HG03097 (cell line): Measurements from ENCODE around the gene TECPR2.

Source experiments
- ATAC-seq: cut with Tn5 transposase; IDR thresholded peaks from one replicate; pipeline ENCODE4 v1.9.1; 2021; ENCODE audit not compliant: unreplicated experiment, low FRiP score

TECPR2 gene

DNA sequence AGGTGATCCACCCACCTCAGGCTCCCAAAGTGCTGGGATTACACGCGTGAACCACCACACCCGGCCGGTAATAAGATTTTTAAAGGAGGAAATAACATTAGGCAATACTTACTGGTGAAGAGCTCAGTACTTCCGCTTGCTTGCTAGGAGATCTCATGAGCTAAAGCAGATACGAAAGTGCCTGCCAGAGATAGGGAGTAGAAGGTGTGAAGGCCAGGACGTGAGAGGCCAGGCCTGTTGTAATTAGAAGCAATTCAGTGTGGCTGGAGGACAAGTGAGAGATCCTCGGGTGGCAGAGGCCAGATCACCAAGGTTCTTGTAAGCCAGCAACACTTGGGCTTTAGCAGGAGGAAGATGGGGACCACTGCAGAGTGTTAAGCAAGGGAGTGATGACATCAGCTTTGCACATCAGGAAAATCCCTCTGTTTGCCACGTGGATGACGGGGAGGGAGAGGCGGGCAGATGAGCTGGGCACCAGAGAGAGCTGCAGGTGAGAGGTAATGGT lies 7.6 kb downstream of the TECPR2 start:
- ATAC-seq: no peak

DNA sequence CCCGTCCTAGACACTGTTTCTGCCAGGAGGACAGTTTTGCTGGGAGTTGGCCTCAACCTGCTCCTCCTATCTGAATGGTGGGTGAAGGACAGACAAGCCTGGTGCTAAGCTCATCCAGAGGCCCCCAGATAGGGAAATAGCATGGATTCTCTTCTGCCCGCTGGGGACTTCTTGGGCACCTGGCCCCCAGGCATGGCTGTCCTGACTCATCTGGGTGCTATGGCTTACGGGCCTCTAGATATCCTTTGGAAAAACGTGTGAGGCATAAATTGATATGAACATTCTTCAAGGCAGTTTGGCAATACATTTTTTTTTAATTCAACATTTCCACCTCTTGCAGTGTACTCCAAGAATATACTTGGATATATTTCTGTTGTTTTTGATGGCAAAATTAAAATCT lies 8.6 kb downstream of the TECPR2 start:
- no peak for ATAC-seq

DNA sequence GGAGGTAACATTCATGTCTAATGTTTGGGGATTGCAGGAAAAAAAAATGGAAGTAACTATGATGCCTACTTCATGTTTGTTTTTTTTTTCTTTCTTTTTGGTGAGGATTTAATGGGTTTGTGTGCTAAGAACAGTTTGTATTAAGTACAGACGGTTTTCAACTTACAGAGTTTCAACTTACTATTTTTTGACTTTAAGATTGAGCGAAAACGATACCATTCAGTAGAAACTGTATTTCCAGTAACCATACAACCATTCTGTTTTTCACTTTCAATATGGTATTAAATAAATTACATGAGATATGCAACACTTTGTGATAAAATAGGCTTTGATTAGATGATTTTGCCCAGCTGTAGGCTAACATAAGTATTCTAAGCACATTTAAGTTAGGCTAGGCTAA lies 10.4 kb downstream of the TECPR2 start:
- no peak for ATAC-seq

DNA sequence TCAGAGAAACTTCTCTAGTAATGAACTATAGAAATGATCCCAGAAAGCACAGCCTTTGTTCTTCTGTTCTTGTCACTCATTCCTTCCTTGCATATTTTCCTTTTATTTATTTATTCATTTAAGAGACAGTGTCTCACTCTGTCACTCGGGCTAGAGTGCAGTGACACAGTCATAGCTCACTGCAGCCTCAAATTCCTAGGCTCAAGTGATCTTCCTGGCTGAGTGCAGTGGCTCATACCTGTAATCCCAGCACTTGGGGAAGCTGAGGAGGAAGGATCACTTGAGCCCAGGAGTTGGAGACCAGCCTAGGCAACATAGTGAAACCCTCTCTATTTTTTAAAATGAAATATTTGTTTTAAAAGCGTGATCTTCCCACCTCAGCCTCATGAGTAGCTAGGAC lies 11.5 kb downstream of the TECPR2 start:
- no peak for ATAC-seq

DNA sequence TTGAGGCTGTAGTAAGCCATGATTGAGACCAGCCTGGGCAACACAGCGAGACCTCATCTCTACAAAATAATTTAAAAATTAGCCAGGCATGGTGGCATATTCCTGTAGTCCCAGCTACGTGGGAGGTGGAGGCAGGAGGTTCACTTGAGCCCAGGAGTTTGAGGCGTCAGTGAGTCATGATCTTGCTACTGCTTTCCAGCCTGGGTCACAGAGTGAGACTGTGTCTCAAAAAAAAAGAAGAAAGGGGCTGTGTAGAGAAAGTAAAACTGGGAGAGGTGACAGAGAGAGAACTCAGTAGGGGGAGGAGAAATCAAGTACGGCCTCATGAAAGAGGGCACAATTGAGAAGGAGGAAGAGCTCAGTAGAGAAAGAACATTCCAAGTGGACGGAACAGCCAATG lies 12.4 kb downstream of the TECPR2 start:
- no peak for ATAC-seq

DNA sequence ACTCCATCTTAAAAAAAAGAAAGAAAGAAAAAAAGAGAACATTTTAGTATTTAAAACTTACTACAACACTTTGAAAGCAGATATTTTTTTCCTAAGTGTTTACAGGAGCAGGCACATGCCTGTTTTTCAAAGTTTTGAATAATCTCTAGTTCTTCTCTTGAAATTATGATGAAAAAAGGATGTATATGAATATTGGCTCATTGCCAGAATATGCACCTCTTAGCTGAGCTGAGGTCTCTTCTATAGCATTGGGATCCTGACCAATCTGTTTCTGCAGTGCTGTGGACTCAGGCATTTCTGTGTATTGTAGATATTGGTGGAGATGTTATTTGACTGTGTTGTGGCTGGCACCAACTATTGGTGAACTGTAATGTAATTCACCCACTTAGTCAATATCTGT lies 15.0 kb downstream of the TECPR2 start:
- no peak for ATAC-seq

DNA sequence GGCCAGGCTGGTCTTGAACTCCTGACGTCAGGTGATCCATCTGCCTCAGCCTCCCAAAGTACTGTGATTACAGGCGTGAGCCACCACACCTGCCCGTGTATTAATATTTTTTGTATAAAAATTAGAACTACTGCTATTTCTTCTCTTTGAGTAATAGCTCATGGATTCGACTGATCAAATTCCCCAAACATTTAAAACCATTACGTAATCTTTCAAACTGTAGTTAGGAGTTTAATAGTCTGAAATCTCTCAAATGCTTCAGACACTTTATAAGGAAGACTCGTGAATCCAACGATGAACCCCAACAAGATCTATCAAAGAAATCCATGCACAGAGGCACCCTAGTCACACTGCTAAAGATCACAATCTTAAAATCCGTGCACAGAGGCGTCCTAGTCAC lies 16.1 kb downstream of the TECPR2 start:
- no peak for ATAC-seq

DNA sequence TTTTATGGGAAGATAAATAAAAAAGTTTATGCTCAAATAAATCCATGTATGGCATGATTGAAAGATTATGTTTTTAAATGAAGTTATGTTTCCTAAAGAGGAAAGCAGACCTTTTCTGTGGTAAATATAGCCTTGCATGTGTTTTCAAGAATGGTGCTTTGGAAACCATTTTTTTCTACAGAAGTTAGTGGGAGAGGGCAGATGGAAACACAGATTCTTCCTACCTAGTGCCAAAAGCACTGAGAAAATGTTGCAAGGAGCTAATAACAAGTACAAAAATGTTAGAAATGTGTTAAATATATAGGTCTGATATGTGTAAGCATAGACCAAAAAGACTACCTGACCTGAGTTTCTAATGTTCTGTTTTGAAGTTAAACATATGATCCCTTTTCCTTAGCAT lies 24.3 kb downstream of the TECPR2 start:
- ATAC-seq: no peak

DNA sequence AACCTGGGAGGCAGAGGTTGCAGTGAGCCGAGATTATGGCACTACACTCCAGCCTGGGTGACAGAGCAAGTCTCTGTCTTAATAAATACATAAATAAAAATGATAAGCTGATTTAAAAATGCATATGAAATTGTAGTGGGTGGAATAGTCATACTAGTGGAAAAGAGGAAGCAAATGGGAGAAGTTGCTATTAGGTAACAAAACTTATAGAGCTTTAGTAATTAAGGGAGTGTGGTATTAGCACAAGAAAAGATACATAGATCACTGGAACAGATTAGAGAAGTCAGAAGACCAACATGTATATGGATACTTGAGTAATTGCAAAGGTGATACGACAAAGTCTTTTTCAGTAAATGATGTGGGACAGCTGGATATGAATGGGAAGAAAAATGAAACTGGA lies 26.5 kb downstream of the TECPR2 start:
- no peak for ATAC-seq

DNA sequence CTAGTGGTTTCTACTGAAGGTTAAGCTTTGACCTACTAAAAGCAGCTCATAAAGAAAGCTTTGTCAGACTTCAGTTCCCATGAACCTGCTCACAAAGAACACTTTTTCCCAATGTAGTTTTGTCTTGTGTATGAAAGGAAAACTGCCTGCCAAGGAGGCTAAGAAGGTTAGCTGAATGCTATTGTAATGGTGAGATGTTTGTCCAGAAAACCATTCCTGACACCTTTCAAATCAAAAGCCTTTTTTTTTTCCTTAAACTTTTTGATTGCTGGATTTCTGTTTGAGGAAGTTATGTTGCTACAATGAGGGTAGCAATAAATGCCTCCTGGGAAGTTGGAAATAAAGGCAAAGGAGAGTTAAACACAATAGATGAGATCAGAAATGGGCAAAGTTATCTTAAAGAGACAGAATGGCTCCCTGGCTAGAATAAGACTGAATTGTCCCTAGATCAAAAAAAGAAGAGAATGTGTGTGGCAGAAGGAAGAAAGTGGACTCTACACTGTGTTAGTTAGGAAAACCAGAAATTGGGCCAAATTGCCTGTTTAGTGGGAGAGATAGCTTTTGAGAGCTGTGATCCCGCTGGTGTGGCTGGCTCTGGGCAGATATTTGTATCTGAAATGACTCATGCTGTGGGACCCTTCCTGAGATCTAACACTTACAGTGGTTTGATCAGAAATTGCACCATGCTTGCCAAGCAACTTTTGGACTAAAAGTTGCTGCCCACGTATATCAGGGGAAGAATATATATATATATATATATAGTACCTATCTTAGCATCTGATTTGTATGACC lies 27.5 kb downstream of the TECPR2 start:
- no peak for ATAC-seq

DNA sequence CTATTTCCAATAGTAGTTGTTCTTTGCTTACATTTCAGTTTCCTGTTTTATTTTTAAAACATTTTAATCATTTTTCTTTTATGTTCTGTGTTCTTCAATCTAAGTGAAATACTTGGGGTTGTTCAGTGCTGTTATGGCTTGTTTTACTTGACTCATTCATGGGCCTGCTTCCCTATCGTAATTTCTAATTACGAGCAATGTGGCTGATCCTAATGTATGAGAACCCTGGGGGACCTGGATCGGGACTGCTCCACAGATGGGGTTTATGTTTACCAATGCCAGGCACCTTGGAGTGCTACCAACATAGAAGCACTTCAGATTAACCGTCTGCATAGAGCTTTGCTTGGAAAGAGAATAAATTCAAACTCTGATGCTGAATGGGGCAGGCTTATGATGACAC lies 29.8 kb downstream of the TECPR2 start:
- ATAC-seq: no peak

DNA sequence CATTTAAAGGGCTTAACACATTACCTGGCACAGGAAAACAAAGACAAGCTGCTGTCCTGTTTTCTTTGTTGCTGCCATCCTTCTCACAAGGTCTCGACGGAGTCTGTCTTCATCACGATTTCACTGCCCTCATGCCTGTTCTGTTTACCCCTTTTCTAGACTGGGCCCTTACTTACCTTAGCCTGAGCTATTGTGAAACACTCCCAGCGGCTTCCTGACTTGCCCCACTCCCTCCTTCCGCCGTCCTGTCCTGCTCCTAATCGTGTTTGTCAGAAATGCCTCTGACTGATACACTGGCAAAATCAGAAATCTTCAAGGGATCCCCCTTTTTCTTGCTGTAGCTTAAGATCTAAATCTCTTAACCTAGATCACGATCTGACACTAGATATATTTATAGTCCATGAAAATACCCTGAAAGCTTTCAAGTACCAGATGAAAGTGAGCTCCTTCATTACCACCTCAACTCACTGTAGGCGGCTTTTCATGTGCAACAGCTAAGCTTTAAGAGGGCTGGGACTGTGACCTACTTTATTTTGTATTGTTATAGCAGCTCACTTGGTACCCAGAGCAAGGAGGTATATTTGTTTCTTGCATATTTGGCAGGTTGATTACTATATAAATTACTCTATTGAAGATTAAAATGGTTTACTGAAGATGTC lies 32.1 kb downstream of the TECPR2 start:
- ATAC-seq: no peak

DNA sequence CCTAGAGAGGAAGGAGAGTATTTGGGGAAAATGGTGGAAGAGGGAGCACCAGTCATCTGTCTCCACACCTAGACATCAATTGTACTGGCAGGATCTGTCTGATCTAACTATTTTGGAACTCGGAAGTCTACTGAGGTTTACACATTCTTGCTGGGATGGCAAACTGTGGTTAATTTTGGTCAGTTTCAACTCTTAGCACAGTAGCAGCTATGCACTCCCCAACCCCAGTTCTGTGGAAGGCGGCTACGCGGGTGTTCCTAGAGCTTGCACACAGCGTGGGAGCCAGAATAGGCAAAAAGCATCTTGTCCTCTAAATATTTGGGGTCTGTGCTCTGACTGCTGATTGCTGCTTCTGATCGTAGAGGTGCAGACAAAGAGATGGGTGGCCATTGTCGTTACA lies 33.8 kb downstream of the TECPR2 start:
- ATAC-seq: no peak

DNA sequence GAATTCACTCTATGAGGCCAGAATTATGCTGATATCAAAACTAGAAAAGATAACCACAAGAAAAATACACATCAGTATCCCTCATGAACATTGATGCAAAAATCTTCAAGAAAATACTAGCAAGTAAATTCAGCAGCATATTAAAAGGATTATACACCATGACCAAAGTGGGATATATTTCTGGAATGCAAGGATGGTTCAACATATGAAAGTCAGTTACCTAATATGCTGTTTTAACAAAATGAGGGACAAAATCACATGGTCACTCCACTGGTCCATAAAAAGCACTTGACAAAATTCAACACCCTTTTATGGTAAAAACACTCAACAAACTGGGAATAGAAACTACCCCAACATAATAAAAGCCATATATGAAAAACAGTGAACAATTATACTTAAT lies 40.3 kb downstream of the TECPR2 start:
- ATAC-seq: no peak

DNA sequence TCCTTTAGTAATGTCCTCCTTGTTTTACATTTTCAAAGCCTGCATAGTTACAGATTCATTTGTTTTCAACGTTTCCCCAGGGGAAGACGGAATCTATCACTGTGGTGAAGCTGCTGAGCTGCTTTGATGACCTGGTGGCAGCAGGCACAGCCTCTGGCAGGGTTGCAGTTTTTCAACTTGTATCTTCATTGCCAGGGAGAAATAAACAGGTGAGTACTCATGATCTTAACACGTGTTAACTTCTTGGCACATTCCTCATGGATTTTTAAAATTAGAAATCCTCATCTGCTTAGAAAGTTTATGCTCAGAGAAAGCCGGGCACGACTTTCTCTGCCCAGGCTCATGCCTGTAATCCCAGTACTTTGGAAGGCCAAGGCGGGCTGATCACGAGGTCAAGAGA lies 44.5 kb downstream of the TECPR2 start:
- no peak for ATAC-seq

DNA sequence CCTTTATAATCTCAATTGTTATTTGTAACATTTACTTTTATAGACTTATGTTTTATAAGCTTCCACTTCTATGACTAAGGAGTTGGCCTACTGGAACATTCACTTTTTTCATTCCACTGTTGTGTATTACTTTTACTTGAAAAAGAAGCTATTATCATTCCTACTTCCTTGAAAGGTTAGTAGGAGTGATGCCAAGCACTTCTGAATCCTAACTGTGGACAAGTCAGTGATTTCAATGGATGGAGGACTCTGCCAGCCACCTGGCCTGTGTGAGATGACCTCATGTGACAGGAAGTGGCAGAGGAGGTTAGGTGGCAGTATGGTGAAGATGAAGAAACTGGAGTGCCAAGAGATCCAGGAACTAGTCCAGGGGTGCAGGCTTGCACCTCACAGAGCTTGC lies 46.0 kb downstream of the TECPR2 start:
- ATAC-seq: no peak

DNA sequence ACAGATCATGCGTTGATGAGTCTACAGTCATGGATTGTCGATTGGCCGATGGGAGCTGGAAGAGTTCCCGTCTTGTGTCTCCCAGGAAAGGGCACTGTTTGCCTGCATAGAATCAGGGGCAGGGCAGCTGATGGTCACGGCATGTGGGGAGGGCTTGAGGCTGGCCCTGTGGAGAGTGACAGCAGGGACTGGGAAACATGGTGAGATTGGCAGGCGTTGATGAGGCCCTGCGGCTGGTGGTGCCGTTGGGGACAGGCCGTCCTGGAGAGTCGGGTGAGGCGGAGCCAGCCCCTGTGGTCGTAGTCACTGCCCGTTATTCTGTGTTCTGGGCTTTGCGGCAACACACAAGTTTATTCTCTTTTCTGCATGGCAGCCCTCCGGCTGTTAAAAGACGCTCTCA lies 52.9 kb downstream of the TECPR2 start:
- ATAC-seq: no peak

DNA sequence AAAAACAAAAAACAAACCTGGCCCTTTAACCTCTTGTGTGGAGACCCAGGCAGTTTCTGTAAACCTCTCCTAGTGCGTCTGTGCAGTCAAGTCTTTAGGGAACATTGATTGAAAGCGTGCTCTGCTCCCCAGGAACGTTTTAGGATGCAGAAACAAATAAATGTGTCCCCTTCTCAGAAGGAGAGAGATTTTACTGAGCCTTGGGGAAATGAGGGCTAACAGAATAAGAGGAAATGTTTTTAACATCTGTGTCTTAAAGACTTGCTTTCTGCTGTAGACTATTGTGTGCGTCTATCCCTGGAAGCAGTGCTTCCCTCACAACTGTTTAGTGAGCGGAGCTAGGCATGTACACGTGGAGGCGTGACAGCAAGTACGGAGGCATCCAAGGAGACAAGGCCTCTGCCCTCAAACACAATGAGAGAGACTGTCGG lies 54.3 kb downstream of the TECPR2 start:
- no peak for ATAC-seq

DNA sequence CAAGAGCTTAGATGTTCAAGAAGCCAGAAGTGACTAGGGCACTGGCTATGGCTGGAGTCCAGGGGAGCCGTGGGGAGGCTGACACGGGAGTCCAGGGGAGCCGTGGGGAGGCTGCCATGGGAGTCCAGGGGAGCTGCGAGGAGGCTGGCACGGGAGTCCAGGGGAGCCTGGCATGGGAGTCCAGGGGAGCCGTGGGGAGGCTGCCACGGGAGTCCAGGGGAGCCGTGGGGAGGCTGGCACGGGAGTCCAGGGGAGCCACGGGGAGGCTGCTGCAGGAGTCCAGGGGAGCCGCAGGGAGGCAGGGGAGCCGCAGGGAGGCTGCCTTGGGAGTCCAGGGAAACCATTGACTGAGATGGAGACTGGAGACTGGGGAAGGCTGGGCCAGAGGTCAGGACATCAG lies 54.9 kb downstream of the TECPR2 start:
- ATAC-seq: no peak

DNA sequence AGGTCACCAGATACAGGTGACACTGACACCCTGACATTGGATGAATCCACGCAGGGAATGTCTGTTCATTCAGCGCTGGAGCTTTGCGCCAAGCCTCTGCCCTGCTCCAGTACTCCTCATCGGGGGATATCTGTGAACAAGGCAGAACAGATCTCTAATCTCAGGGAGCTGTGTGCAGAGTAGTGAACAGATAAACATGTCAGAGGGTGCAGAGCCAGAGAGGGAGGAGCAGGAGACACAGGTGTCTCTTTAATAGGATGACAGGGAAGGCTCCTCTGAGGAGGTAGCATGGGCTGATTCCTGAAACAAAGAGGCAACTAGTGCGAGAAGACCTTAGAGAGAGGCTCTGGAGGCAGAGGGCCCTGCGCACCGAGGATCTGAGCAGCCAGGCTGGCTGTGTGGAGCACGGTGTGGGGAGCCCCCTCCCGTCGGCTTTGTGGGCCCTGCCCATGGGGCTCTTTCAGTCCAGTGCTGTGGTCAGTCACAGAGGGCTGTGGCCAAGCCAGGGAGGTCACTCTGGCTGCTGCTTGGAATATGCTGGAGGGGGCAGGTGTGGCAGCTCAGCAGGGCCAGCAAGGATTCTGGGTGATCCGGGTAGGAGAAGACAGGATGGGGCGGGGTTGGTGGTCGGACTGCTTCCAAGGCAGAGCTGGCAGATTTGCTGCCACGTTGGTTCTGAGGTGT lies 55.6 kb downstream of the TECPR2 start:
- no peak for ATAC-seq

DNA sequence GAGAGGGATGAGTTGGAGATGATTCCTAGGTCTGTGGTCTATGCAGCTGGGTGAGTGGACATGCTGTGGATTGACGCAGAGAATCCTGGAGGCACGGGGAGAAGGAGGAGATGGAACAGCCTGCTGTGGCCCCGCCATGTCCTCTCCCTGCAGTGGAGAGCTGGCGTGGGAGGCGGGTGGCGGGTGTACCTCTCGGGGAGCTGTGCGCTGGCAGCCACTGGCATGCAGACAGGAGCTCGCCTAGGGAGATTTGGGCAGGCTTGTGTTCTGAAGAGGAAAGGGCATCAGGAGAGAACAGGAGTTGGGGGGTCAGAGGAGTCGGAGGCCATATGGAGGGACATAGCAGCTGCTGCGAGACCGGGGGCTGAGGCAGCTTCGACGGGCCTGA lies 56.1 kb downstream of the TECPR2 start:
- no peak for ATAC-seq

DNA sequence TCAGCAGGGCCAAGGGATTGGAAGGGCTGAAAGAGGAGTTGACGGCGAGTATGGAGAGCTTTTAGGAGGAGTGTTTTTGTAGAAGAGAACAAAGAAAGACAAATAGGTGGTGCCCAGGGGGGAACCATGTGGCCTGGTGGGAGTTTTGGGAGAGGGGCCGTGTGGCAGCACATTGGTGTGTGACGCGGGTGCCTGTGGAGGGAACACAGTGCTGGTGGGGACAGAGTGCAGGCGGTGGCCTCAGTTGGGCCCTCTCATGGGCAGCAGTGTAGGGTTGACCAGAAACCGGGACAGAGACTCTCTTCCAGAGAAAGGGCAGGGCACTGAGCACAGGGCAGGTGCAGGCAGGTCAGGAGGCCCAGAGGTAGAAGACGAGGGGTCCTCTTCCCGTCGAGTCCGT lies 56.5 kb downstream of the TECPR2 start:
- no peak for ATAC-seq
